Upper lobe of left lung (tissue), 6 donors: ENCODE measurements around the gene SETDB2. TPM values are rescaled to one million over a fixed set of nuclear protein-coding genes. Genes with fewer than 3 reads are reported as not detected.

Experiments used
- ATAC-seq, 2 donors: fragments of 200-7000 bp; cut with Tn5 transposase; one replicate each; pipeline ENCODE4 v1.9.1; 2022; ENCODE audit warnings: mild to moderate bottlenecking in 2 of 2, moderate library complexity in 2 of 2; ENCODE audit not compliant: low FRiP score in 2 of 2
- DNase-seq, 2 donors: peaks; one replicate each; pipeline ENCODE4 v3.0.0-alpha.2; 2019 to 2020
- H3K27ac ChIP-seq, 4 donors: fragments of 200-600 bp; sonication (generic); one replicate each; pipeline ENCODE4 v1.5.1; 2016 to 2019
- H3K27me3 ChIP-seq, 4 donors: fragments of 200-600 bp; sonication (generic); one replicate each; pipeline ENCODE4 v1.5.1; 2017 to 2019
- H3K36me3 ChIP-seq, 4 donors: fragments of 200-600 bp; sonication (generic); one replicate each; pipeline ENCODE4 v1.5.1; 2016 to 2019
- H3K4me1 ChIP-seq, 4 donors: fragments of 200-600 bp; sonication (generic); one replicate each; pipeline ENCODE4 v1.5.1; 2018 to 2019
- H3K4me3 ChIP-seq, 4 donors: fragments of 200-600 bp; sonication (generic); one replicate each; pipeline ENCODE4 v1.5.1; 2017 to 2019; ENCODE audit warnings: mild to moderate bottlenecking in 2 of 4, moderate library complexity in 1 of 4
- H3K9me3 ChIP-seq, 4 donors: fragments of 200-600 bp; sonication (generic); one replicate each; pipeline ENCODE4 v1.5.1; 2018 to 2019
- CTCF ChIP-seq, 6 experiments: fragments of 450-650 bp in 4 of 6; fragments of 200-600 bp in 2 of 6; sonication (generic) in 2 of 6; IDR thresholded peaks; one replicate each; pipeline ENCODE4 v1.5.1; 2016 to 2019; ENCODE audit warnings: antibody characterized with exemption in 6 of 6
- EP300 ChIP-seq, 4 donors: sonication (generic); formaldehyde crosslinking; IDR thresholded peaks; one replicate each; pipeline ENCODE4 v1.5.1; 2017; ENCODE audit warnings: antibody characterized with exemption in 4 of 4, control low read depth in 2 of 4
- POLR2A ChIP-seq, 4 donors: fragments of 450-650 bp; IDR thresholded peaks; one replicate each; pipeline ENCODE4 v1.5.1; 2016 to 2017; ENCODE audit warnings: antibody characterized with exemption in 4 of 4, mild to moderate bottlenecking in 2 of 4
- POLR2AphosphoS5 ChIP-seq, 2 donors: sonication (generic); formaldehyde crosslinking; IDR thresholded peaks; one replicate each; pipeline ENCODE4 v1.5.1; 2017; ENCODE audit warnings: antibody characterized with exemption in 2 of 2
- WGBS, 2 donors: methylation state at CpG; one replicate each; pipeline ENCODE4 v1.1.5; 2017 to 2018; 5-methylcytosine and 5-hydroxymethylcytosine counted together
- total RNA-seq, 6 donors: library from RNA; depleted of rRNA in 4 of 6; stranded (reverse); fragments of >200 nt in 4 of 6; gene quantifications; one replicate each; pipeline versions ENCODE4 v1.1.0 to v1.2.1, GENCODE V29; 2016 to 2021
- donor health status: DM: no; HTN: no; CAD: no; lungs with moderate emphysema.
- donor health status: DM: no; HTN: yes; CAD: no; lungs with severe emphysema.

SETDB2 gene
- total RNA-seq, 6 donors from 2014 or later, result 5.0 to 17.8 (median 14.1) TPM

DNA sequence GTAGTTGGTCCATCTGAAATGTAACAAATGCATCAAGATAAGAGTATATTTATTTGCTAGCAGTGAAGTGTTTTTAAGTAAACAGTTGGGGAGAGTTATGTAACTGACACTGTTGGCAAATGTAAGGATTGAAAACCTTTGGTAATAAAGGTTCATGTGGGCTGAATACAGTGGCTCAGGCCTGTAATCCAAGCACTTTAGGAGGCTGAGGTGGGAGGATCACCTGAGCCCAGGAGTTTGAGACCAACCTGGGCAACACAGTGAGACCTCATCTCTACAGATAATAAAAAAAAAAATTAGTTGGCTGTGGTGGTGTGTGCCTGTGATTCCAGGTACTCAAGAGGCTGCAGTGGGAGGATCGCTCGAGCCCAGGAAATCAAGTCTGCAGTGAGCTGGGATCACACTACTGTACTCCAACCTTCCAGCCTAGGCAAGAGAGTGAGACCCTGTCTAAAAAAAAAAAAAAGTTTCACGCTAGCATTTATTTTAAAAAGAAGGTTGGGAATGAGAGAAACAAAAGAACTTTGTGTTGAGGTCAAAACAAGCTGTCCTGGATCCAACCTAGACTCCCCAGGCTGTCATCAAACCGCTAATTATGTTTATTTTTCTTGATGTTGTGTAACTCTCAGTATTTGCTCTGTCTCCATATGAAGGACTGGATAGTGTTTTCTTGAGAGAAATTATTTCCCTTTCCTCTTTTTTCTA is 20.7 kb downstream of the SETDB2 start:
- H3K27me3 ChIP-seq, result no peaks in the 10 kb centered on the region
- H3K9me3 ChIP-seq, result peaks cover 0 to 7% (median 5%) of the 10 kb centered on the region in 4 donors
- H3K4me1 ChIP-seq, result no peaks in the 10 kb centered on the region
- DNase-seq (no peak), ATAC-seq (no peak)
- no peak overlapping the region for H3K4me3 ChIP-seq
- no peak overlapping the region for H3K27ac ChIP-seq
- H3K36me3 ChIP-seq, result peaks cover 5 to 59% (median 26%) of the 10 kb centered on the region in 4 donors
- no peak for TF ChIP-seq POLR2AphosphoS5 (IDR thresholded peaks at IDR 0.05)
- TF ChIP-seq EP300 (IDR thresholded peaks at IDR 0.05), result no peak
- no peak for TF ChIP-seq POLR2A (IDR thresholded peaks at IDR 0.05)
- TF ChIP-seq CTCF (IDR thresholded peaks at IDR 0.05), result no peak
- WGBS, 2 donors, result 81 to 88% methylated on average over 4 of the region's 4 CpGs

DNA sequence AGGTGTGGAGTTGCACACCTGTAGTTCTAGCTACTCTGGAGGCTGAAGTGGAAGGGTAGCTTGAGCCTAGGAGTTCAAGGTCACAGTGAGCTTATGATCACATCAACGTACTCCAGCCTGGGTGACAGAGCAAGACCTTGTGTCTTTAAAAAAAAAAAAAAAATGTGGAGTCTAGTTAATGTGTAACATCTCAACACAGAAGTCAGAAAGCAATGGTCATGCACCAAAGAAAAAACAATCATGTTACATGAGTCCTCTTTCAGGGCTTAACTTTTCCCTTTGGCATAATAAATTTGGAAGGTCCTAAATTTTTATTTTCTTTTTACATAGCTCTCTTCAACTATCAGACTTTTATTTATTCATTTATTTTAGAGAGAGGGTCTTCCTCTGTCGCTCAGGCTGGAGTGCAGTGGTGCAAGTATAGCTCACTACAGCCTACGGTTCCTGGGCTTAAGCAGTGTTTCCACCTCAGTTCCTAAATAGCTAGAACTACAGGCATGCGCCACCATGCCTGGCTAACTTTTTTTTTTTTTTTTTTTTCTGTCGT is 22.3 kb downstream of the SETDB2 start:
- ATAC-seq (no peak), DNase-seq (no peak)
- H3K4me1 ChIP-seq, result no peaks in the 10 kb centered on the region
- H3K27me3 ChIP-seq, result no peaks in the 10 kb centered on the region
- peaks cover 0 to 7% (median 5%) of the 10 kb centered on the region in 4 donors for H3K9me3 ChIP-seq
- no peak overlapping the region for H3K4me3 ChIP-seq
- H3K36me3 ChIP-seq, result peaks cover 5 to 57% (median 26%) of the 10 kb centered on the region in 4 donors
- H3K27ac ChIP-seq, result no peak overlapping the region
- TF ChIP-seq POLR2AphosphoS5 (IDR thresholded peaks at IDR 0.05) (no peak), CTCF (IDR thresholded peaks at IDR 0.05) (no peak), POLR2A (IDR thresholded peaks at IDR 0.05) (no peak), EP300 (IDR thresholded peaks at IDR 0.05) (no peak)
- WGBS, 2 donors, result 80 to 81% methylated on average over 5 of the region's 5 CpGs

DNA sequence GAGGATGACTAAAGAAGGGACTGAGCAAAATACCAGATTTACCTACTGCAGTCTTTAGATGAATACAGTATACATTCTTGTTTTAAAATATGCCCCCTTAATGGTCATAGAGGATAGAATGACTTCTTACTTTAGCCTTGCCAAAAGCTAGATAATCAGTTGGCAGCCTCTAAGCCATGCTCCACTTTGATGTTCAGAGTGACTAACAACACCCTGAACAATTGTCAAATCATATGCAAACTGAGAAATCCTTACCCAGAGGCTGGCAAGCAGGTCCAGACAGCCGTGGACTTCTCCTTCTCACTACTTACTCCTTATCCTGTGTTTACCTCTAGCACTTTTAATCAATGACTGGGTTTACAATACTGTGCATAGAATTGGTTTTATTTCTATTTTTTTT is 28.1 kb downstream of the SETDB2 start:
- H3K36me3 ChIP-seq, result peaks cover 5 to 73% (median 13%) of the 10 kb centered on the region in 4 donors
- WGBS, 2 donors, result 69 to 71% methylated on average over 1 of the region's 1 CpG

DNA sequence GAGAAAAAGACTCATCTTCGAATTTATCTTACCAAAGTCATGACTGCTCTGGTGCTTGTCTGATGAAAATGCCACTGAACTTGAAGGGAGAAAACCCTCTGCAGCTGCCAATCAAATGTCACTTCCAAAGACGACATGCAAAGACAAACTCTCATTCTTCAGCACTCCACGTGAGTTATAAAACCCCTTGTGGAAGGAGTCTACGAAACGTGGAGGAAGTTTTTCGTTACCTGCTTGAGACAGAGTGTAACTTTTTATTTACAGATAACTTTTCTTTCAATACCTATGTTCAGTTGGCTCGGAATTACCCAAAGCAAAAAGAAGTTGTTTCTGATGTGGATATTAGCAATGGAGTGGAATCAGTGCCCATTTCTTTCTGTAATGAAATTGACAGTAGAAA is 32.5 kb downstream of the SETDB2 start:
- ATAC-seq, result no peak
- H3K27ac ChIP-seq, result no peak overlapping the region
- no peaks in the 10 kb centered on the region for H3K4me1 ChIP-seq
- DNase-seq, result no peak
- TF ChIP-seq POLR2AphosphoS5 (IDR thresholded peaks at IDR 0.05), result no peak
- no peak for TF ChIP-seq CTCF (IDR thresholded peaks at IDR 0.05)
- TF ChIP-seq EP300 (IDR thresholded peaks at IDR 0.05), result no peak
- TF ChIP-seq POLR2A (IDR thresholded peaks at IDR 0.05), result no peak
- H3K4me3 ChIP-seq, result no peak overlapping the region
- no peaks in the 10 kb centered on the region for H3K9me3 ChIP-seq
- WGBS, 2 donors, result 93 to 95% methylated on average over 7 of the region's 7 CpGs
- H3K36me3 ChIP-seq, result peaks cover 2 to 89% (median 18%) of the 10 kb centered on the region in 4 donors
- no peaks in the 10 kb centered on the region for H3K27me3 ChIP-seq

More for the DNA sequence above, 28.1 kb downstream of the SETDB2 start:
- ATAC-seq (no peak), DNase-seq (no peak)
- H3K27ac ChIP-seq, result no peak overlapping the region
- H3K4me3 ChIP-seq, result no peak overlapping the region
- TF ChIP-seq POLR2A (IDR thresholded peaks at IDR 0.05) (no peak), CTCF (IDR thresholded peaks at IDR 0.05) (no peak), POLR2AphosphoS5 (IDR thresholded peaks at IDR 0.05) (no peak), EP300 (IDR thresholded peaks at IDR 0.05) (no peak)
- H3K27me3 ChIP-seq, result no peaks in the 10 kb centered on the region
- H3K9me3 ChIP-seq, result no peaks in the 10 kb centered on the region
- no peaks in the 10 kb centered on the region for H3K4me1 ChIP-seq
